Endothelial cell of umbilical vein (primary cell): ENCODE data around the gene OR8B4. TPM values are rescaled to one million over a fixed set of nuclear protein-coding genes. Genes with fewer than 3 reads are reported as not detected.

Source experiments
- BruUV-seq: library from RNA; stranded (reverse); fragments of 400-500 nt; replicated peaks from 2 replicates; lab custom pipeline; 2021; lab: Mats Ljungman, UMichigan
- CTCF ChIA-PET: fragments of 300-600, 350-600 bp; sonication (Branson Sonifier 250); formaldehyde crosslinking; loops from one replicate; lab custom pipeline; 2021; ENCODE audit warnings: antibody characterized with exemption, inconsistent platforms; lab: Charles Lee
- POLR2A ChIA-PET: fragments of 300-600, 350-600 bp; sonication (Branson Sonifier 250); formaldehyde crosslinking; loops from one replicate; lab custom pipeline; 2021; ENCODE audit warnings: antibody characterized with exemption, inconsistent platforms; lab: Charles Lee
- DNase-seq: peaks from one replicate; pipeline ENCODE4 v3.0.0-alpha.2; 2011; ENCODE audit warnings: low read depth, low spot score
- FAIRE-seq: peaks from 2 replicates; lab custom pipeline; 2011; peaks lifted over from hg19 to GRCh38; lab: Jason Lieb, UNC
- H2AFZ ChIP-seq: 2 replicates; pipeline ENCODE4 v1.6.0; 2012; ENCODE audit warnings: low read depth, low read length, control low read depth, inconsistent platforms
- H3K27ac ChIP-seq: 2 replicates; pipeline ENCODE4 v1.5.1; 2011; ENCODE audit warnings: low read depth, mild to moderate bottlenecking, control low read depth, low read length, moderate library complexity; ENCODE audit not compliant: insufficient read depth
- H3K27me3 ChIP-seq, 2 experiments: 2 replicates each; pipeline versions ENCODE4 v1.6.0 to v1.6.1; 2011; ENCODE audit warnings: low read length in 2 of 2, mixed read lengths in 1 of 2; ENCODE audit not compliant: control insufficient read depth in 2 of 2, insufficient read depth in 2 of 2
- H3K36me3 ChIP-seq, 2 experiments: 2 replicates in 1 of 2; 3 replicates in 1 of 2; pipeline ENCODE4 v1.5.1; 2011; ENCODE audit warnings: low read length in 2 of 2, mild to moderate bottlenecking in 1 of 2, moderate library complexity in 1 of 2; ENCODE audit not compliant: control insufficient read depth in 2 of 2, insufficient read depth in 2 of 2; ENCODE audit errors: extremely low read depth in 1 of 2
- H3K4me1 ChIP-seq: 3 replicates; pipeline ENCODE4 v1.5.1; 2011; ENCODE audit warnings: mild to moderate bottlenecking, low read length; ENCODE audit not compliant: control insufficient read depth, insufficient read depth; ENCODE audit errors: extremely low read depth
- H3K4me2 ChIP-seq: 2 replicates; pipeline ENCODE4 v1.6.1; 2011; ENCODE audit warnings: low read length, control low read depth, mixed read lengths; ENCODE audit not compliant: insufficient read depth
- H3K4me3 ChIP-seq, 3 experiments: fragments of 200-600 bp in 1 of 3; sonication (generic), shearing (Covaris generic) in 1 of 3; replicated peaks in 1 of 3; 2 replicates each; pipeline ENCODE4 v1.5.1; 2011 to 2016; ENCODE audit warnings: control low read depth in 3 of 3, low read length in 3 of 3, mild to moderate bottlenecking in 2 of 3, inconsistent platforms in 1 of 3, low read depth in 1 of 3, moderate library complexity in 1 of 3; ENCODE audit not compliant: insufficient read depth in 1 of 3
- H3K79me2 ChIP-seq: 2 replicates; pipeline ENCODE4 v1.6.0; 2012; ENCODE audit warnings: low read length, inconsistent platforms; ENCODE audit not compliant: control insufficient read depth, insufficient read depth
- H3K9ac ChIP-seq: replicated peaks from 2 replicates; pipeline ENCODE3; 2011; ENCODE audit warnings: low read length, control low read depth; ENCODE audit not compliant: insufficient read depth; ENCODE audit errors: extremely low read depth
- H3K9me1 ChIP-seq: replicated peaks from 3 replicates; pipeline ENCODE4 v1.6.0; 2011; ENCODE audit warnings: mild to moderate bottlenecking, low read length; ENCODE audit not compliant: control insufficient read depth, insufficient read depth; ENCODE audit errors: extremely low read depth
- H3K9me3 ChIP-seq: replicated peaks from 2 replicates; pipeline ENCODE4 v1.5.1; 2012; ENCODE audit warnings: low read length, inconsistent platforms; ENCODE audit not compliant: control insufficient read depth, insufficient read depth
- H4K20me1 ChIP-seq: replicated peaks from 2 replicates; pipeline ENCODE3; 2011; ENCODE audit warnings: mild to moderate bottlenecking, low read length; ENCODE audit not compliant: control insufficient read depth, insufficient read depth; ENCODE audit errors: extremely low read depth
- CTCF ChIP-seq, 2 donors: IDR thresholded peaks; 1 replicate in 1 of 2; 2 replicates in 1 of 2; pipeline ENCODE4 v1.5.1; 2011; ENCODE audit warnings: low read length in 2 of 2, mild to moderate bottlenecking in 2 of 2, moderate library complexity in 2 of 2, control low read depth in 1 of 2, inconsistent platforms in 1 of 2, low read depth in 1 of 2; ENCODE audit not compliant: insufficient read depth in 1 of 2; ENCODE audit errors: extremely low read depth in 1 of 2
- EZH2 ChIP-seq: IDR thresholded peaks from 2 replicates; pipeline ENCODE4 v1.6.1; 2012; ENCODE audit warnings: borderline replicate concordance, low read depth, mild to moderate bottlenecking, moderate library complexity, low read length, inconsistent platforms; ENCODE audit not compliant: severe bottlenecking
- FOS ChIP-seq: IDR thresholded peaks from 2 replicates; pipeline ENCODE4 v1.6.1; 2011; ENCODE audit warnings: mild to moderate bottlenecking, low read length, moderate library complexity, borderline replicate concordance; ENCODE audit not compliant: insufficient read depth
- GATA2 ChIP-seq: IDR thresholded peaks from 2 replicates; pipeline ENCODE4 v1.7.0; 2011; ENCODE audit warnings: low read depth, mild to moderate bottlenecking, moderate library complexity, mixed read lengths, low read length; ENCODE audit not compliant: insufficient read length, insufficient read depth
- JUN ChIP-seq: IDR thresholded peaks from 2 replicates; pipeline ENCODE4 v1.6.1; 2011; ENCODE audit warnings: borderline replicate concordance, low read depth; ENCODE audit not compliant: insufficient read length, insufficient read depth
- MYC ChIP-seq: IDR thresholded peaks from one replicate; pipeline ENCODE4 v1.6.1; 2011; ENCODE audit warnings: mild to moderate bottlenecking, low read depth, low read length
- POLR2AphosphoS5 ChIP-seq: IDR thresholded peaks from 2 replicates; pipeline ENCODE4 v1.6.1; 2012; ENCODE audit warnings: low read depth, mild to moderate bottlenecking, control low read depth, low read length, moderate library complexity; ENCODE audit not compliant: insufficient read depth
- dilution Hi-C: fragments of 300-500 bp; cut with MboI; formaldehyde crosslinking; loops from one replicate; pipeline ENCODE4 v1.15.0; 2019; ENCODE audit warnings: low sequenced_read_pairs; ENCODE audit not compliant: extremely low pct_ligation_motif_present
- intact Hi-C: fragments of 100-400 bp; cut with micrococcal nuclease; formaldehyde crosslinking; loops from one replicate; pipeline ENCODE4 v1.10.0; 2022
- polyA plus RNA-seq, 4 experiments: library from polyadenylated mRNA; depleted of rRNA in 3 of 4; stranded (reverse) in 3 of 4; unstranded in 1 of 4; fragments of >200 nt; gene quantifications; 2 replicates each; pipeline versions ENCODE4 v1.2.1 to v1.2.3, GENCODE V29; 2011 to 2012; ENCODE audit warnings: missing spikeins in 1 of 4
- total RNA-seq: library from RNA; stranded (reverse); gene quantifications from 2 replicates; pipeline ENCODE4 v1.2.3, GENCODE V29; 2021
- TF ChIP-seq, protein P1 (sequence below): IDR thresholded peaks from 2 replicates; pipeline ENCODE4 v1.6.1; 2011; ENCODE audit not compliant: insufficient read depth, insufficient read length

Gene OR8B4
- total and polyA plus RNA-seq, 2 donors (not counting 3 experiments of a cell fraction or from before 2014, with no cell fraction given) = not detected

GRCh38 chr11:124454552-124454951 lies 29.9 kb upstream of the OR8B4 start:
- Histone ChIP-seq H3K9me1 (no peaks in the 10 kb centered on the region), H3K27me3 (peaks cover 0 to 5% of the 10 kb centered on the region in 2 experiments), H3K4me1 (no peaks in the 10 kb centered on the region), H3K4me2 (no peak overlapping the region), H3K9ac (no peak overlapping the region), H3K27ac (no peak overlapping the region), H3K79me2 (no peaks in the 10 kb centered on the region), H3K9me3 (no peaks in the 10 kb centered on the region), H2AFZ (no peak overlapping the region), H3K36me3 (no peaks in the 10 kb centered on the region), H4K20me1 (no peaks in the 10 kb centered on the region), H3K4me3 (no peak overlapping the region)
- DNase-seq (no peak), FAIRE-seq (no peak)
- ChIA-PET CTCF (no interaction called here), POLR2A (no interaction called here)
- dilution Hi-C loops (no loop called here), intact Hi-C loops (no loop called here)
- no TSS peak for BruUV-seq
- no peak for TF ChIP-seq MYC
- no peak for TF ChIP-seq CTCF (IDR thresholded peaks at IDR 0.05; ENCODE audit: extremely low read depth in 1 of 2, insufficient read depth in 1 of 2, low read depth in 1 of 2, low read length in 2 of 2)
- TF ChIP-seq, protein P1, sequence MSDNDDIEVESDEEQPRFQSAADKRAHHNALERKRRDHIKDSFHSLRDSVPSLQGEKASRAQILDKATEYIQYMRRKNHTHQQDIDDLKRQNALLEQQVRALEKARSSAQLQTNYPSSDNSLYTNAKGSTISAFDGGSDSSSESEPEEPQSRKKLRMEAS = no peak
- TF ChIP-seq EZH2 = no peak
- TF ChIP-seq FOS = no peak
- TF ChIP-seq JUN = no peak
- no peak for TF ChIP-seq POLR2AphosphoS5
- TF ChIP-seq GATA2 = no peak
